GM12872 (cell line): ENCODE data around the gene SFTPB.

Experiments used
- TF ChIP-seq, protein P1 (sequence below): IDR thresholded peaks from 3 replicates; pipeline ENCODE4 v1.5.1; 2011; ENCODE audit warnings: low read depth, mild to moderate bottlenecking, low read length, moderate library complexity; ENCODE audit not compliant: insufficient read depth

SFTPB gene

DNA sequence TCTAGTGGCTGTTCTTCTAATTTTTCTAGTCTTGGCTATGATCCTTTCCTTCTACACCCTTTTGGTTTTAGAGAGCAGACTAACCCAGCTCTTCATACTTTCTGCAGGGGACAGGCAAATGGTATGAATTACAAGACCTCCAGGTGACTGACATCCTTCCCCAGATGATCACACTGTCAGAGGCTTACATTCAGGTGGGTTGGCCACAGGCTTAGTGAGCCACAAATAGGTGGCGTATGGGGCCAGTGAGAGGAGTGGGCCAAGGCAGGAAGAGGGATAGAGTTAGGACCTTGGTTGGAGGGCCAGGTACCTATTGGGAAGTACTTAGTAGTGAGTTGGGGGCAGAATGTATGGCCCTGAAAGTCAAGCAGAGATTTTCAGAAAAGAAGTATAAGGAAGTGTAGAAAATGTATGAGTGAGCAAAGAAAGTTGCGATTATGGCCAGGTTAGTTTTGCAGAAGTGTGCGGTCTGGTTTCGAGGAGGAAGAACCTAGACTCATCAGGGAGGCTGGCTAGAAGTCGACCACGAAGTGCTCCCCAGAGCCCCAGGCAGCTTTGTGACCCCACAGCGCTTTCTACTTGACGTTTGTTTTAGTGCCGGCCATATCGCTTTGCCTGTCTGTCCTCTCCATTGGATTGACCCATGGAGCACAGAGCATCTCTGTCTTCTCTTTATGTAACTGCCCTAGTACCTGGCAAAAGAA is 20.0 kb downstream of the SFTPB start:
- TF ChIP-seq, protein P1, sequence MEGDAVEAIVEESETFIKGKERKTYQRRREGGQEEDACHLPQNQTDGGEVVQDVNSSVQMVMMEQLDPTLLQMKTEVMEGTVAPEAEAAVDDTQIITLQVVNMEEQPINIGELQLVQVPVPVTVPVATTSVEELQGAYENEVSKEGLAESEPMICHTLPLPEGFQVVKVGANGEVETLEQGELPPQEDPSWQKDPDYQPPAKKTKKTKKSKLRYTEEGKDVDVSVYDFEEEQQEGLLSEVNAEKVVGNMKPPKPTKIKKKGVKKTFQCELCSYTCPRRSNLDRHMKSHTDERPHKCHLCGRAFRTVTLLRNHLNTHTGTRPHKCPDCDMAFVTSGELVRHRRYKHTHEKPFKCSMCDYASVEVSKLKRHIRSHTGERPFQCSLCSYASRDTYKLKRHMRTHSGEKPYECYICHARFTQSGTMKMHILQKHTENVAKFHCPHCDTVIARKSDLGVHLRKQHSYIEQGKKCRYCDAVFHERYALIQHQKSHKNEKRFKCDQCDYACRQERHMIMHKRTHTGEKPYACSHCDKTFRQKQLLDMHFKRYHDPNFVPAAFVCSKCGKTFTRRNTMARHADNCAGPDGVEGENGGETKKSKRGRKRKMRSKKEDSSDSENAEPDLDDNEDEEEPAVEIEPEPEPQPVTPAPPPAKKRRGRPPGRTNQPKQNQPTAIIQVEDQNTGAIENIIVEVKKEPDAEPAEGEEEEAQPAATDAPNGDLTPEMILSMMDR = no peak

DNA sequence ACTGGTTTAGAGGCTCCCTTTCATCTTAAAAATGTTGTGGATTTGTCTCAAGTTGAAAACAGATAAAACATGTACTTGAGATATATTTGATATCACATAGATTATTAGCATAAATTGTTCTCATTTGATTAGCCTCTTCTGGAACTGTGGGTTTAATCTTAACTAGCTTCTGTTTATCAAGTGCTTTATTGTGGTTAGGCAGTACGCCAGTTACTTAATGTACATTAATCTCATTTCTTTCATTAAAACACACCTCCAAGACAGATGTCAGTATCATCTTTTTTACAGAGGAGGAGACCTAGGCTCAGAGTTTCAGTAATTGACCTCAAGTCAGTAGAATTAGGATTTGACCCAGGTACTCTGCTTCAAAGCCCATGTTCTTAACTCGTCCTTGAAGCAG is 21.8 kb downstream of the SFTPB start:
- TF ChIP-seq, protein P1 = no peak

DNA sequence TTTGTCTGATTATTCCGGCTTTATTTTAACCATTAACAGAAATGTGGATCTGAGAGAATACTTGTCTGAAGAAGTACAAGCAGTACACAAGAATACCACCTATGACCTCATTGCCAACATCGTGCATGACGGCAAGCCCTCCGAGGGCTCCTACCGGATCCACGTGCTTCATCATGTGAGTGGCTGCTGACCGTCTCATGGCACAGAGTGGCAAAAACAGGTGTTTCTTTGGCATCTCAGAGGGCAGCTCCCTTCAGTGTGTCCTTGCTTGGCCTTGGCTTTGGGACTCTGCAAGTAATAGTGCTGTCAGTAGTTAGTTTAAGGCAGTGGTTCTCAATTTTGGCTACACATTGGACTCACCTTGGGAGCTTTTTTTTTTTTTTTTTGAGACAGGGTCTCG is 23.1 kb downstream of the SFTPB start:
- TF ChIP-seq, protein P1 = no peak

DNA sequence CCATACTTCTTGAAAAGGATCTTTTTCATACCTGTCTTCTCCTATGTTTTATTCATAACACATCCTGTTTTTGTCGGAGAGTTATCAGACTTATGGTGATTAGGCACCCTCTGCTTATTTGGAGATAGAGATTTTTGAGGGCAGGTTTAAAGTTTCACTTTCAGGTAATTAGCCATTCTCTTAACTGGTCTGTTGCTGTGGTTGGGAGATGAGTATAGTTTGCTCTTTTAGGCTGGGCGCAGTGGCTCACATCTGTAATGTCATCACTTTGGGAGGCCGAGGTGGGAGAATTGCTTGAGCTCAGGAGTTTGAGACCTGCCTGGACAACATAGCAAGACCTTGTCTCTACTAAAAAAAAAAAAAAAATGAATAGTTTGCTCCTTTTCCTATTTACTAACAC is 25.3 kb downstream of the SFTPB start:
- TF ChIP-seq, protein P1 = no peak

DNA sequence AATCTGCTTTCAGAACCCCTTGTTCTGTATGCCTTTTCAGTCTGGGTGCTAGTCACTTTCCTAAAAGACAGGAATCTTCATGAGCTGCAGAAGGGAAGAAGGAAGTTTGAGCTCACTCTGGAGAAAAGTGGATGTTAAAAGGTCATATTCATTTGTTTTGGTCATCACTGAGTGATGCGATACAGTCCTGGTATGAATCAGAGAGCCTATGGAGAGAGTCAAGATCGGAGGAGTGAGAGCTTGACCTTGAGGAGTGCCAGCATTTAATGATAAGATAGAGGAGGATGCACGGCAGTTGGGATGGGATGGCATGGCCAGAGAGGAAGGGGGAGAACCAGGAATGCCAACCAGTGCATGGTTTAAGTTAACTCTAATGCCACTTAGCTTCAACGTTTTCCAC is 32.4 kb downstream of the SFTPB start:
- TF ChIP-seq, protein P1 = no peak

DNA sequence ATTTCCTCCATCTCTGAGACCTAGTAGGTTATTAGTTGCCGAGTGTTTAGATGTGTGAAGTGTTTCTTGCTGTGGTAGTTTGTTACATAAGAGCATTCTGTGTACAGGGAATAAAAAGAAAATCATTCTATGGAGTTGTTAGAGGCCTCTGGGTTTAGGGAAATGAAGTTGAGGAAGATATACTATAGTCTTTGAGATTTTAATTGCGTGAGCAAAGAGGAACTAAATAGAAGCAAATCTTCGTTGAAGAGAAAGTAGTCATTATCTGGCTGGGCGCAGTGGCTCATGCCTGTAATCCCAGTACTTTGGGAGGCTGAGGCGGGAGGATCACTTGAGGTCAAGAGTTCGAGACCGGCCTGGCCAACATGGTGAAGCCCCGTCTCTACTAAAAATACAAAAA is 33.0 kb downstream of the SFTPB start:
- TF ChIP-seq, protein P1 = no peak

DNA sequence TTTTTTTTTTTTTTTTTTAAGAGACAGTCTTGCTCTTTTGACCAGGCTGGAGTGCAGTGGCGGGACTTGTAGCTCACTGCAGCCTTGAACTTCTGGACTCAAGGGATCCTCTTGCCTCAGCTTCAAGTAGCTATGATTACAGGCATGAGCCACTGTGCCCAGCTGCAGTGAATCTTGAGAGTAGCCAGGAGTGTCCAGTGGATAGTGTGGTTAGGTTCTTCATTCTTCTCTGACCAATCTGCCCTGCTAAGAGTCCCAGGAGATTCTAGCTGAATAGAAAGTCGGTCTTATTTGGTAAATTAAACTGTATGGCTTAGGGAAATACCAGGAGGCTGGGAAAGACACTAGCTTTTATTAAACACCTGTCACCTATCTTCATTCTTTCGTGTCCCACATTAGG is 36.7 kb downstream of the SFTPB start:
- TF ChIP-seq, protein P1 = no peak
